PC-3 (cell line): ENCODE results near the gene GLO1. TPM values are rescaled to one million over a fixed set of nuclear protein-coding genes. Genes with fewer than 3 reads are reported as not detected.

Source experiments
- ATAC-seq: fragments of 200-7000 bp; cut with Tn5 transposase; 2 replicates; pipeline ENCODE4 v1.9.1; 2020; ENCODE audit warnings: mild to moderate bottlenecking, moderate library complexity
- BruUV-seq: library from RNA; stranded (reverse); fragments of 400-500 nt; replicated peaks from 2 replicates; lab custom pipeline; 2021; lab: Mats Ljungman, UMichigan
- CTCF ChIA-PET: fragments of 300-600 bp; sonication (Branson Sonifier 250); formaldehyde crosslinking; loops from one replicate; lab custom pipeline; 2022; ENCODE audit warnings: antibody characterized with exemption; lab: Charles Lee
- POLR2A ChIA-PET: fragments of 300-600 bp; sonication (Branson Sonifier 250); formaldehyde crosslinking; loops from one replicate; lab custom pipeline; 2022; ENCODE audit warnings: antibody characterized with exemption; ENCODE audit not compliant: unreplicated experiment; lab: Charles Lee
- DNase-seq: peaks from one replicate; pipeline ENCODE4 v3.0.0-alpha.2; 2015
- H2AFZ ChIP-seq: fragments of 300-600 bp; sonication (generic); 2 replicates; pipeline ENCODE4 v1.6.0; 2016; ENCODE audit warnings: antibody characterized with exemption, low read length
- H3F3A ChIP-seq: fragments of 300-600 bp; sonication (generic); one replicate; pipeline ENCODE4 v1.6.0; 2017; ENCODE audit warnings: antibody characterized with exemption, low read length, control low read depth, mild to moderate bottlenecking; ENCODE audit not compliant: unreplicated experiment
- H3K27ac ChIP-seq: fragments of 300-600 bp; sonication (generic); 2 replicates; pipeline ENCODE4 v1.5.1; 2016; ENCODE audit warnings: mild to moderate bottlenecking, low read length
- H3K27me3 ChIP-seq: fragments of 300-600 bp; sonication (generic); 2 replicates; pipeline ENCODE4 v1.6.1; 2016; ENCODE audit warnings: low read length, mixed read lengths
- H3K36me3 ChIP-seq: fragments of 300-600 bp; sonication (generic); 2 replicates; pipeline ENCODE4 v1.6.1; 2016; ENCODE audit warnings: low read depth, mixed run types, low read length, mixed read lengths
- H3K4me1 ChIP-seq: fragments of 300-600 bp; sonication (generic); 2 replicates; pipeline ENCODE4 v1.5.1; 2016; ENCODE audit warnings: low read length; ENCODE audit not compliant: insufficient read depth
- H3K4me2 ChIP-seq: fragments of 300-600 bp; sonication (generic); 2 replicates; pipeline ENCODE4 v1.6.0; 2016; ENCODE audit warnings: low read length
- H3K4me3 ChIP-seq: fragments of 300-600 bp; sonication (generic); 2 replicates; pipeline ENCODE4 v1.5.1; 2016; ENCODE audit warnings: mild to moderate bottlenecking, low read length, mixed read lengths
- H3K79me2 ChIP-seq: fragments of 300-600 bp; sonication (generic); 2 replicates; pipeline ENCODE4 v1.6.1; 2017; ENCODE audit warnings: low read length, mixed read lengths
- H3K9ac ChIP-seq: fragments of 300-600 bp; sonication (generic); 2 replicates; pipeline ENCODE4 v1.6.0; 2016; ENCODE audit warnings: mild to moderate bottlenecking, low read length
- H3K9me2 ChIP-seq: fragments of 300-600 bp; sonication (generic); replicated peaks from 2 replicates; pipeline ENCODE4 v1.6.1; 2016; ENCODE audit warnings: mixed run types, low read length, mixed read lengths
- H3K9me3 ChIP-seq: fragments of 300-600 bp; sonication (generic); 2 replicates; pipeline ENCODE4 v1.6.1; 2016; ENCODE audit warnings: low read length, mixed read lengths
- H4K20me1 ChIP-seq: fragments of 300-600 bp; sonication (generic); 2 replicates; pipeline ENCODE4 v1.6.1; 2016; ENCODE audit warnings: low read length, mixed read lengths
- EZH2 ChIP-seq: fragments of 300-600 bp; sonication (generic); IDR thresholded peaks from one replicate; pipeline ENCODE4 v1.6.1; 2017; ENCODE audit warnings: antibody characterized with exemption, mild to moderate bottlenecking, low read length; ENCODE audit not compliant: unreplicated experiment
- EZH2phosphoT487 ChIP-seq: fragments of 300-600 bp; sonication (generic); IDR thresholded peaks from 2 replicates; pipeline ENCODE4 v1.6.1; 2018; ENCODE audit warnings: mild to moderate bottlenecking, antibody characterized with exemption, low read length, borderline replicate concordance
- intact Hi-C: fragments of 100-400 bp; cut with micrococcal nuclease; formaldehyde crosslinking; loops from 2 replicates; pipeline ENCODE4 v1.9.0; 2023
- total RNA-seq: library from RNA; depleted of rRNA; stranded (reverse); fragments of >200 nt; gene quantifications from 2 replicates; pipeline ENCODE4 v1.2.3, GENCODE V29; 2014
- TF ChIP-seq, protein P1 (sequence below): fragments of 300-600 bp; sonication (generic); conservative IDR thresholded peaks from 2 replicates; pipeline ENCODE4 v1.5.1; 2017; ENCODE audit warnings: antibody characterized with exemption, low read depth, mild to moderate bottlenecking, low read length

GLO1 gene
- total RNA-seq, 1 experiment from 2014 or later: 233 TPM

DNA sequence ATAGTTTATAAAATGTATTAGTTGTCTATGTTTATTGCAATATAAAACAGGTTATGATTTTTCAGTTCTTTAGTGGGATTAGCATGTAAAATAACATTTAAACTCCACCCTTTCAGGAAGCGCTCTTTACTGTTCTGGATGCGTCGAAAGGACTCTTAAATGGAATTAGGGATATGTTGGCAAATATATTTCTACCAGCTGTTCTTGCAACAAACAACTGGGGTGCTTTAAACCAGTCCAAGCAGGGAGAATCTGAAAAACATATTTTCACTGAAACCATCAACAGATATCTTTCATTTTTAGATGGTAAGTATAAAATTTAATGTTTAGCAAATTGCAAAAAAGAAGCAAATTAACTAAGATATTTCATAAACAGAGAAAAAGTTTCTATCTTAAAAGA is 34.0 kb upstream of the GLO1 start:
- H3K4me1 ChIP-seq: no peaks in the 10 kb centered on the region
- H4K20me1 ChIP-seq: no peaks in the 10 kb centered on the region
- no peaks in the 10 kb centered on the region for H3K9me2 ChIP-seq
- BruUV-seq: no TSS peak
- ATAC-seq: no peak
- no peaks in the 10 kb centered on the region for H3F3A ChIP-seq
- H3K27me3 ChIP-seq: peaks cover 3% of the 10 kb centered on the region; the same call in 1 of the 2 replicates
- no peaks in the 10 kb centered on the region for H3K36me3 ChIP-seq
- no peak overlapping the region for H3K4me3 ChIP-seq
- no peak for DNase-seq
- intact Hi-C loops: no loop called here
- CTCF ChIA-PET: no interaction called here
- no peak for TF ChIP-seq EZH2phosphoT487
- no peak for TF ChIP-seq EZH2
- TF ChIP-seq, protein P1, sequence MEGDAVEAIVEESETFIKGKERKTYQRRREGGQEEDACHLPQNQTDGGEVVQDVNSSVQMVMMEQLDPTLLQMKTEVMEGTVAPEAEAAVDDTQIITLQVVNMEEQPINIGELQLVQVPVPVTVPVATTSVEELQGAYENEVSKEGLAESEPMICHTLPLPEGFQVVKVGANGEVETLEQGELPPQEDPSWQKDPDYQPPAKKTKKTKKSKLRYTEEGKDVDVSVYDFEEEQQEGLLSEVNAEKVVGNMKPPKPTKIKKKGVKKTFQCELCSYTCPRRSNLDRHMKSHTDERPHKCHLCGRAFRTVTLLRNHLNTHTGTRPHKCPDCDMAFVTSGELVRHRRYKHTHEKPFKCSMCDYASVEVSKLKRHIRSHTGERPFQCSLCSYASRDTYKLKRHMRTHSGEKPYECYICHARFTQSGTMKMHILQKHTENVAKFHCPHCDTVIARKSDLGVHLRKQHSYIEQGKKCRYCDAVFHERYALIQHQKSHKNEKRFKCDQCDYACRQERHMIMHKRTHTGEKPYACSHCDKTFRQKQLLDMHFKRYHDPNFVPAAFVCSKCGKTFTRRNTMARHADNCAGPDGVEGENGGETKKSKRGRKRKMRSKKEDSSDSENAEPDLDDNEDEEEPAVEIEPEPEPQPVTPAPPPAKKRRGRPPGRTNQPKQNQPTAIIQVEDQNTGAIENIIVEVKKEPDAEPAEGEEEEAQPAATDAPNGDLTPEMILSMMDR: no peak
- no peak overlapping the region for H2AFZ ChIP-seq
- H3K79me2 ChIP-seq: no peaks in the 10 kb centered on the region
- H3K9ac ChIP-seq: no peak overlapping the region
- POLR2A ChIA-PET: no interaction called here
- no peak overlapping the region for H3K4me2 ChIP-seq
- H3K9me3 ChIP-seq: no peaks in the 10 kb centered on the region
- H3K27ac ChIP-seq: no peak overlapping the region

DNA sequence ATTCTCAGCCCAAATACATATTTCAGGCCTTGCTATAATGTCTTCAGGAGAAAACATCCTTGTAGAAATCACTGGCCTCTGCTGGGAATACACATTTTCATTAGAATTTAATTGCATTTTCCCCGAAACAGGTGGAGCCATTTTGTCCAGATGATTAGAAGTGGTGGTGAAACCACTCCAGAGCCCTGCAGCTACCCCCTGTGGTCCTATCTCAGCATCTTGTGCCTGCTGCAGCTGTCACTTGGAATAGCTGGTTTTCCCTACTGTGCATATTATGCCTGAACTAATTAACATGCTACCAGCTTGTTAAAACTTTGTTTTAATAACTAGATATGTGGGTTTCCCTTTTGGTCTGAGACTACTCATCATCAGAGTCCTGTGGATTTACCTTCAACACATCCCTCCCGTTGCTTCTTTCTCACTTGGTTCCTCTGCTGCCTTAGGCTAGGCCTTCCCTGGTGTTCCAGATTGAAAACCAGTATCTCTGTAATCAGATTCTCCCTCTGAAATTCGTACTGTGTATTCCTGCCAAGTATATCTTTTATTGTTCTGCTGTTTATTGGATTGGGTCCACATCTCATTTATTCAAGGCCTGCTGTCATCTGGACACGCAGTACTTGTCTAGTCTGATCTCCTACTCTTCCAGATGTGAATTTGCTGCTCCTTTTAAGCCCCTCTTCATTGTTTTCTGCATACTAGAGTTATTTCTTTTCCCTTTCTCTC is 27.4 kb upstream of the GLO1 start:
- H3K27ac ChIP-seq: no peak overlapping the region
- no peaks in the 10 kb centered on the region for H3K79me2 ChIP-seq
- no peak overlapping the region for H2AFZ ChIP-seq
- peaks cover 2% of the 10 kb centered on the region; the same call in 1 of the 2 replicates for H3K27me3 ChIP-seq
- ChIA-PET CTCF (no interaction called here), POLR2A (no interaction called here)
- no peaks in the 10 kb centered on the region for H3K9me2 ChIP-seq
- DNase-seq (no peak), ATAC-seq (no peak)
- H3F3A ChIP-seq: no peaks in the 10 kb centered on the region
- intact Hi-C loops: no loop called here
- no peaks in the 10 kb centered on the region for H3K36me3 ChIP-seq
- BruUV-seq: no TSS peak
- no peak for TF ChIP-seq EZH2
- TF ChIP-seq EZH2phosphoT487: no peak
- TF ChIP-seq, protein P1: no peak
- no peak overlapping the region for H3K9ac ChIP-seq
- no peak overlapping the region for H3K4me3 ChIP-seq
- no peaks in the 10 kb centered on the region for H4K20me1 ChIP-seq
- H3K4me2 ChIP-seq: no peak overlapping the region
- H3K9me3 ChIP-seq: no peaks in the 10 kb centered on the region
- H3K4me1 ChIP-seq: peaks cover 6% of the 10 kb centered on the region; the same call in 1 of the 2 replicates

DNA sequence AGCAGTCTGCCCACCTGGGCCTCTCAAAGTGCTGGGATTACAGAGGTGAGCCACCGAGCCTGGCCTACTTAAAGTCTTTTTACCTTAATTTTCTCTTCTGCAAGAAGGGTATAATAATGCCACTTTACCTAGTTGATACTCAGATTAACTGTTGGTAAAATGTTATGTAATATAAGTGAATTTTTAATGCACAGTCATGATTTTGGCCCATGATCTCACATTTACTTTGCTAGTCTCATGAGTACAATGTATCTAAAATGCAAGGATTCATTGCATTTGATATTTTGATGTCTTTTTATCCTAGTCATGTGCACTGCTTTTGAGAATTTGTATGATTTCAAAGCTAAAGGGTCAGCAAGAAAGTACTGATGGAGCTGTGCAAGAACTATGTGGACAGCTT is 25.3 kb upstream of the GLO1 start:
- ChIA-PET POLR2A (no interaction called here), CTCF (no interaction called here)
- Histone ChIP-seq H3K4me3 (no peak overlapping the region), H3K36me3 (no peaks in the 10 kb centered on the region), H3F3A (no peaks in the 10 kb centered on the region), H3K27ac (no peak overlapping the region), H3K9me3 (no peaks in the 10 kb centered on the region), H3K27me3 (no peaks in the 10 kb centered on the region), H3K4me1 (peaks cover 6% of the 10 kb centered on the region; the same call in 1 of the 2 replicates), H3K79me2 (no peaks in the 10 kb centered on the region), H3K9ac (no peak overlapping the region), H4K20me1 (no peaks in the 10 kb centered on the region), H2AFZ (no peak overlapping the region), H3K9me2 (no peaks in the 10 kb centered on the region), H3K4me2 (no peak overlapping the region)
- BruUV-seq: no TSS peak
- TF ChIP-seq EZH2: no peak
- TF ChIP-seq, protein P1: no peak
- no peak for TF ChIP-seq EZH2phosphoT487
- no peak for ATAC-seq
- no peak for DNase-seq
- intact Hi-C loops: loop anchor here (10.0 kb wide), 1 partner anchor 207 kb away; no protein-coding TSS in a partner anchor
